C1 segment of cervical spinal cord (tissue), 14 donors: ENCODE data around the gene MYH3.

Experiments used
- DNase-seq, 14 donors: peaks; one replicate each; lab custom pipeline; 2025; lab: John Stamatoyannopoulos, UW

Gene MYH3

DNA sequence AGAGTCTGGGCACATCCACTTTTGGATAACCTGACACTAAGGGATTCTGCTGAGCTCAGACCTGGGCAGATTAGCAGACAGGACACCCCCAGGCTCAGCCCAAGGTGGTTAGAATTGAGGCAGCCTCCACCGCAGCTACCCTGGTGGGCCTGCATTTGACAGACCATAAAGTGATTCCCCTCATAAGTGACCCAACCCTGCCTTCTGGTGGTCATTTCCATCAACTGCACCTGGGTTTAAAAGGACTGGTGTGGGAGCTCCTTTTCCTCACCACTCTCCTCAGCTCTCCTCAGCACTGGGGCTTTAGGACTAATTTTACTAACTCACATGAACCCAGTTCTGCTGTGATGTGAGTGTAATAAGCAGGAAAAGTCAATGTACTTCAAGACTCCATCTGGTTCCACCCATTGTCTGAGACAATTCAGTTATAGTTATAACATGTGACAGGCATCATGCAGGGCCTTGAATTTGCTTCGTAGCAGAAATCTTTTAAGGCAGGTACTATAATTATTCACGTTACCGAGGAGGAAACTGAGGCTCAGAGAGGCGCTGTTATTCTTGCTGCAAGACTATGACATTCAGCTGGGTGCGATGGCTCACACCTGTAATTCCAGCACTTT lies 42.5 kb downstream of the MYH3 start:
- DNase-seq, result peak in 3 of 14 donors; percentile 3 to 8 (median 4)

DNA sequence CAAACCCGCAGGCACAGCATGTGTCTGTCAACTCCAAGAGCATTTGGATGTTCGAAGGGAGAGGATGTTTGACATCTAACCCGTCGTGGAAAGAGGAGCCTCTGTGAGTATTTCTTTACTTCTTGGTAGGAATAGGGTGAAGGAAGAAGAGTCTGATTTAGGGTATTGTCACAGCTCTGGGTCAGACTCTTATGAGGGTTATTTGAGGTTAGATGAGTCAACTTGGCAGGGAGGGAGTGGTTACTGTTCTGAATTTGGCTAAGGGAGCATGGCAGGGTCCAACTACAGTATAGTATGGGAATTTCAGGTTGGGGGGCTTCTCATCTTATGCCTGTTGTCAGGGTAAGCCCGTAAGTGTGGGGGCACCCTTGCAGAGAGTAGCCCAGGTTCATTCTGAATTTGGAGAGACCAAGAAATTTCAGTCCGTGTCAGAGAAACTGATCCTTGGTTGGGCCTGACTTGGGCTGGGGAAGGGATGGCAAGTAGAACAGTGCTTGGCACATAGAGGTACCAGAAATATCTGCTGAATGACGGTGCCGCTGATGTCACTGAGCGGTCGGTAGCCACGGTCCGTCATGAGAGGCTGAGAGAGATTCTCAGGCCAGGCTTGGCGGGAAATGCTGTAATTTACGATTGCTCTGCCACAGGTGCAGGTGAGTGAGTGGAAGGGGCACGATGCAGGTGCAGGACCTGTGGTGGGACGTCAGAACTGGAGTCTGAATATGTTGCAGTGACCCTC lies 43.2 kb downstream of the MYH3 start:
- no peak for DNase-seq

DNA sequence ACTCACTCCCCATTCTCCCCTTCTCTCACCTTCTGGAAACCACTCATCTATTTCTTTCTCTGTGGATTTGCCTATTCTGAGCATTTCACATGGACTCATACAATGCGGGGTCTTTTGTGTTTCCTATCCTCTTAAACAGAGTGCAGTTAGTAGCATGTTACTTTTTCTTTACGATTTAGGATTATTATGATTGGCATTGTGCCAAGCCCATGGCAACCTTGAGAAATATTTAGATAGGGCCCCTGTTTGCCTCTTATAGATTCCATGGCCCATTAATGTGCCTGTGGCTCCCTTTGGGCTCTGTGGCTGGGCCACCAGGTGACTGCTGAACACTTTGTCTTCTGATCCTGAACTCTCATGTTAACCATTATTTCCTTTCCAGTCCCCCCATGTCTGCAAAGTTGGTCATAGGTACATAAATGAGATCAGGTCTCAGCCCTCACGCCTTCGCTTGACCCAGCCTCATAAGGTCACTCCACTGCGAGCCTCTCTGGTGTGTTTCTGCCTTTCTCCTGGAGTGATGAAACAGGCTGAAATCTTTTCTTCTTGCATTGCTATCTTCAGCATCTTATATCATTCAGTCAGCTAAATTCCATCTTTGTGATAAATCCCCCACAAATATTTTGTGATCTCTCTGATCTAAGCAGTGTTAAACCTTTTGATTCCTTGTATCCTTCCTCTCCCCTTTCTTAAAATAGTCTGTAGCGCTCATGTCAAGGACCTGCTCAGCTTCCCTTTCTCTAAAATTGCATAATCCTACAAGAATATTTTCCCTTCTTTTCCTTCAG lies 44.0 kb downstream of the MYH3 start:
- no peak for DNase-seq

DNA sequence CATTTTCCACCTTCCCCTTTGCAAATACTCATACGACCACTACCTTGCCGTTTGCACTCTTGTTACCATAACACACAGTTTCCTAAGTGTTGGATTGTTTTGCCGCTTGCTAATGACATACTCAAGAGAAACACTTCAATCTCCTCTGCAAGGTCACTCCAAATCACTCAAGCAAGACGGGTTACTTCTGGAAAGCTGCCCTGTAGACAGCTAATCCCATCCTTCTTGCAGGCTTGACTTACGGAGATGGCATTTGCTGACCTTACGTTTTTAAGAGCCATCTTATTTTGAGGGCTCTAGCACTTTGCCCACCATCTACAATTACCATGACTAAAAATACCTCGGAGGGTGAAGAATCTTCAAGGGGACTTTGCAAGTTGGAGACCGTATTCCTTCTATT lies 46.2 kb downstream of the MYH3 start:
- no peak for DNase-seq

DNA sequence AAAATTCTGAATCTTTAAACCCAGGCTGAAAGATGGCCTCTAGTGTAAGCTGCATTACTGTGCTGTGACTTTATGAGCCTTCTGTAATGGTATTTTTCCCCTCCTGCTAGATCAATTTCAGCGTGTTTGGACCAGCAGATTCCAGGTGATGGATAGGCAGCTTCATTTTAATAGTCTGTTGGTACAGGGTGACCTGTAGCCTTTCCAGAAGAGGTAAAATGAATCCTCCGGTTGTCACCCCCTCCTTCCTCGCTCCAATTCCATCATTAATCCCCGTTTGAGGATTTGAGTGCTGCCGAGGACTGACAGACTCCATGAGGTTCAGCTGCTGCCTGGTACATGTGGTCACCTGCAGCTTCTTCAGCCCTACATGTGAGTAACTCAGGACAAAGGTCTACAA lies 48.9 kb downstream of the MYH3 start:
- DNase-seq, result no peak

DNA sequence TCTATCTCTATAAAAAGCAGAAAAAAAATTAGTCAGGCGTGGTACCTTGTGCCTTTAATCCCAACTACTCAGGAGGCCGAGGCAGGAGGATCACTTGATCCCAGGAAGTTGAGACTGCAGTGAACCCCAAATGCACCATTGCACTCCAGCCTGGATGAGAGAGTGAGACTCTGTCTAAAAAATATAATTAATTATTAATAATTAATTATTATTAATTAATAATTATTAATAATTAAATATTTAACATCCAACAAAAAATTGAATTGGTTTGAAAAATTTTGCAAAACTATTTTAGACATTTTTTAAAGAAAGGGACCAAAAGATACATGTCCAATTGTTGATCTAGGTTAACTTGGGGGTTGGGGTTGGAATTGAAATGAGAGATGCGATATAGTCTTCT lies 51.0 kb downstream of the MYH3 start:
- no peak for DNase-seq

DNA sequence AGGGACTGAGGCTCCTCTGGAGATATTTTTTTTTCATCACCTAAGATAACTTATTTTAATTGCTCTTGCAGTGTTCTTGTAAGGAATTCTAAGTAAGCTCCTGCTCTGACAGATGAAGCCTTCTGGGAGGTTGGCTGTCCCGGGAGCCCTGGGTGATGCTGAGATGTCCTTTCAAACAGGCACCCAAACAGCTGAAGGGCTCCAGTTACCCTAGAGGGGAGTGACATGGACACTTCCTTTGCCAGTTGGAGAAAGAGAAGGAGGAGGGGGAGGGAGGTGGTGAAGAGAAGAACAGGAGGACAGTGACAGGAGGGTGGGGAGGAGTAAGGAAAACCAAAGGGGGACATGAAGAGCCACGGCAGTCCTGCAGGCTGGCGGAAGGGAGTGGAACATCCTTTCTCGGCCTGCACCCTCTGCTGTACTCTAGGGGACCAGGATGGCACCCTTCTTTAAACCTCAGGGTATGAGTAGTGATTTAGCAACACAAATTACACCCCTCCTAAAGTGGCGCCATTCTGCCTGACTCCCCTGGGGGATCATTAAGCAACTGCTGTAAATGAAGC lies 51.8 kb downstream of the MYH3 start:
- no peak for DNase-seq

DNA sequence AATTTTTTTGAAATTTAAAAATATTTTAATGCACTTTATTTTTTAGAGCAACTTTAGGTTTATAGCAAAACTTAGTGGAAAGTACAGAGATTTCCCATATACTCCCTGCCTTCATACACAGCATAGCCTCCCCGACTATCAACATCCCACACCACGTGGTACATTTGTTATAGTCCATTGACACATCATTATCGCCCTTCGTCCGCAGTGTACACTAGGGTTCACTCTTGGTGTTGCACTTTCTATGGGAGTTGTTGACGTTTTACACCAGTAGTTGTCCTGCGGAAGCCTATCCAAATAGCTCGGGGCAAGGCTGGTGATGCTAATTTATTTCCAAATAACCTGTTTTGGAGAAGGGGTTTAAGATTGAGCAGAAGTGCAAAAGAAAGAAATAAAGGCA lies 52.6 kb downstream of the MYH3 start:
- DNase-seq, result no peak

DNA sequence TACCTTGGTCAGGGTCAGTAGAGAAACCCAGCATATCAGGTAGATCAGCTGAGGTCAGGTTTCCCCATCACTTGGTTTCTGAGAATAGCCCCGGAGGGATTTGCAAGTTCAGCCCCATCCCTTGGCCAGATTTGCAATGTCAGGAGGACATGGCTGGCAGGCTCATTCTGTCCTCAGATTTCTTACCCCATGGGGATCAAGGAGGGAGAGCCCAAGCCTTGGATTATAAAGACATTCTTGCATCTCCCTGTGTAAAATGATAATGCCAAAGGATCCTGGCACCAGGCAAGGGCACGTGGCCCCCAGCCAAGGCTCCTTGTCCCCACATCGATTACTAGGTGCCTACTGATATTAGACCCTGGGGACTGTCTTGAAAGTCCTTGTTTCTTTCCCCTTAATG lies 53.2 kb downstream of the MYH3 start:
- no peak for DNase-seq

DNA sequence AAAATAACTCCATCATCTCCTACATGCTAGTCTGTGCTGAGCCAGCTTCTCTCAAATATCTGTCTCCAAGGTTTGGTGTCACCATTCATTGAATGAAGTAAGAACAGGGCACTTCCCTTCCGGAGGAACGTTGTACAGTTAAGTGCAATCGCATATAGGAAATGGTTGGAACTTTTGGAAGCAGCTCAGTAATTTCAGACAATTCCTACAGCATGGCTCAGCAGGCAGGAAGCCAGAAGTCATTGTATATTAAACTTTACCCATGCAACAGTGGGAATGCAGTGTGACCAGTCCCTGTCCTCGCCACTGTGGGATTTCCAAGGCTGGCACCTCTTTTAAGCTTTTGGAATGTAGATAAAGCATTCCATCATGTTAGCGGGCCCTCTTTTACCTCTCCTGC lies 56.5 kb downstream of the MYH3 start:
- DNase-seq, result no peak

DNA sequence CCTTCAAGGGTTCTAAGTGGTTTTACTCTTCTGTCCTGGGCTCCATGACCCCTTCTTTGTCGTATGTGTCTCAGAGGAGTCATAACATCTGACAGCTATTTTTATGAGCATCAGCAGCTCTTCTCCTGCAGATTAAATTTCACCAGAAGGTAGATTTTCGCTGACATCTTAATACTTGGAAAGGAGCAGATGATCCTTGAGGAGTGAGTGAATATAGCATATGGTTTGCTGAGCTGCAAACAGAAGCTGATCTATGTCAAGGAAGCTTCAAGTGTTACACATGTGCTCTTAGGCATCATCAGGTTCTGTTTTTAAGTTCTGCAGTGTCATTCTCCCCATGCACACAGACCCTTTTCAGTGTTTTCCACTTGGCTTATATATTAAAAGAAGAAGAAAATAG lies 58.5 kb downstream of the MYH3 start:
- DNase-seq, result no peak

DNA sequence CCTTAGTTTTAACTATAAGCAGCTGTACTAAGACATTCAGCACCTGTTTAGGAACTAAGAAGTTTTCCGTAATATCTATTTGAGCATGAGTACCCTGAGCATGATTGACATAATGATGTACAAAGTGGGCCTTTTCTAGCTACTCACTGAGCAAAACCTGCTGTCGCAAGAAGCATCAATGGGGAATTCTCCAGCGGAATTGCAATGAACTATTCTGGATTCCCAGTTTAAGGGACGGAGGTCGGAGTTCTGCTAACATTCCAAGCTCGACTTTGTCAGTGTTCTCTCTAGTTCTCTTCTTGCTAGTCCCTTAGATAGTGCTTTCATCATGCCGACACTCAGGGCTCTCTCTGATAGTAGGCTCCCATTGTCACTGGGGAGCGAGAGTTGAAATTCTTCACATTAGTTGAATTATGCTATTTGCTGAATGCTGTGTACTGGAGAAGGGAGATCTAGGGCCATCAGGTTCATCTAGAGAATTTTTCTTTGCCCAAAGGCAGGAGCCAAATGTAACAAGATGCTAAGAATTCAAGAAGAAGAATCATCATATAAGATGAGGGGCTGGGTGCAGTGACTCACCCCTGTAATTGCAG lies 67.5 kb downstream of the MYH3 start:
- no peak for DNase-seq

DNA sequence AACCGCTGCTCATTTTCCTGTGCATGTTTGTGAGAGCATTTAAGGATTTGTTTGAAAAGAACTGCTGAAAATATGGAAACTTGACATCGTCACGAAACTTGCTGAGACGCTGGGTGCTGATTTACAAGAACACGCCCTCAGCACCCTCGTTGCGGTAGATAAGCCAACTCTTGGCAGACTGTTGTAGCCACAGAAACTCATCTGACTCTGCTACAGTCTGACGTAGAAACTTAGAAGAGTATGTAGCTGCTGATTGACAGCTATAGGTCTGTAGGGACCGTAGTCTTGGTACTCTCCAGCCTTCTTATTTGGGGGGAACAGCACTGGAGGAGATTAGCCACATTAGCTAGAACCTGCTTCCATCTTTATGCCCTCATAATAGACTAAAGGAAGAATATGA lies 71.6 kb downstream of the MYH3 start:
- no peak for DNase-seq

DNA sequence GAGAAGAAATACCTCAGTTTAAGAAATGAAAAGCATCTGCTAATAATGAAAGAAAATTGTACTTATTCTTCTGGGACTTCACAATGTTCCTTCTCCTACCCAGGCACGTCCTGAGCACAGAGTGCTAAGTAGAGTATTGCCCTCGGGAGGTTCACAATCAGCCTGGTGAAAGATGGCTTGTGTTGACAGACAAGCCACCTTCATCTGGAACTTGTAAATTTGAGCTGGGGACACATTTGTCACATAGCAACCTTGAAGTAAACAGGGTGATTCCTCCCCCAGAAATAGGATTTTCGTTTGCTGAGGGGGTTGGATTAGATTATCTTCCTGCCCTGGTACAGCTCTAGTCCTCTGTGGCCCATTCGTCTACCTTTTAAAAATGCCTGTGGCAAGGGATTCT lies 73.3 kb downstream of the MYH3 start:
- no peak for DNase-seq

DNA sequence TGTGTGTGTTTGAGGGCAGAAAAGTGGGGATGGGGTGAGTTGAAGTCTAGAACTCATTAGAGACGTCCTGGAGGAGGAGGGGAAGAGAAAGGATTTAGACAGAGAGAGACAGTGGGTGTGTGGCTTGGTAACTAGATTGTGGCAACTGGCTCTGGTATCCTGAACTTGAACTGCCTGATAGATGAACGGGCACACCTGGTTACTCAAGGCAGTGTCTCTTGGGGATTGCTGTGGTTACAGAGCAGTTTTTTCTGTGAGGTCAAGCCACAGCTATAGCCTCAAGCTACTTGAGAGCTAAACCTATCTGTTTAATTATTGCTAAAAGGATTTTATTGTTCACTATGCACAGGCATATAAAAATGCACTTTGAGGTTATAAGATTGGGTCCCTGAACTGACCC lies 77.8 kb downstream of the MYH3 start:
- DNase-seq, result no peak
